Osteocyte (in vitro differentiated cells): Measurements from ENCODE around the gene MBP. TPM values are rescaled to one million over a fixed set of nuclear protein-coding genes. Genes with fewer than 3 reads are reported as not detected.
A peak's percentile ranks its signal among the peaks of the same experiment; 100 is the strongest.

Experiments
- DNase-seq: peaks from one replicate; pipeline ENCODE4 v3.0.0; 2021; ENCODE audit warnings: mixed read lengths; ENCODE audit not compliant: unreplicated experiment; ENCODE audit errors: extremely low spot score
- H3K27ac Mint-ChIP-seq: one replicate; pipeline ENCODE4 v1.8.0; 2021; ENCODE audit warnings: mild to moderate bottlenecking, mixed read lengths; ENCODE audit not compliant: unreplicated experiment
- H3K27me3 Mint-ChIP-seq: one replicate; pipeline ENCODE4 v1.8.0; 2021; ENCODE audit warnings: mixed read lengths; ENCODE audit not compliant: unreplicated experiment
- H3K36me3 Mint-ChIP-seq: one replicate; pipeline ENCODE4 v1.8.0; 2021; ENCODE audit warnings: mixed read lengths; ENCODE audit not compliant: unreplicated experiment
- H3K4me1 Mint-ChIP-seq: one replicate; pipeline ENCODE4 v1.8.0; 2021; ENCODE audit warnings: mixed read lengths; ENCODE audit not compliant: unreplicated experiment
- H3K4me3 Mint-ChIP-seq: one replicate; pipeline ENCODE4 v1.8.0; 2021; ENCODE audit warnings: mild to moderate bottlenecking, moderate library complexity, mixed read lengths; ENCODE audit not compliant: unreplicated experiment
- H3K9me3 Mint-ChIP-seq: one replicate; pipeline ENCODE4 v1.8.0; 2021; ENCODE audit warnings: mixed read lengths; ENCODE audit not compliant: unreplicated experiment
- CTCF ChIP-seq: fragments of 200-600 bp; sonication (generic); IDR thresholded peaks from 2 replicates; pipeline ENCODE4 v1.5.0; 2021; ENCODE audit warnings: antibody characterized with exemption, mild to moderate bottlenecking, moderate library complexity
- total RNA-seq: library from RNA; stranded (reverse); gene quantifications from 2 replicates; pipeline ENCODE4 v1.2.1, GENCODE V29; 2021

MBP gene
- total RNA-seq, 1 donor from 2014 or later = 18.6 TPM

GRCh38 chr18:76989647-76990190 lies 142.9 kb downstream of the MBP start:
- H3K9me3 Mint-ChIP-seq = no peaks in the 10 kb centered on the region
- H3K27me3 Mint-ChIP-seq = peaks cover 6% of the 10 kb centered on the region
- H3K4me3 Mint-ChIP-seq = no peak overlapping the region
- TF ChIP-seq CTCF = no peak
- no peak overlapping the region for H3K27ac Mint-ChIP-seq
- no peaks in the 10 kb centered on the region for H3K4me1 Mint-ChIP-seq
- peak; percentile 48 for DNase-seq
- H3K36me3 Mint-ChIP-seq = no peaks in the 10 kb centered on the region

GRCh38 chr18:76988827-76989646 lies 143.5 kb downstream of the MBP start:
- no peak for TF ChIP-seq CTCF
- Mint-ChIP-seq H3K27me3 (peaks cover 6% of the 10 kb centered on the region), H3K27ac (no peak overlapping the region), H3K4me1 (no peaks in the 10 kb centered on the region), H3K36me3 (no peaks in the 10 kb centered on the region), H3K9me3 (no peaks in the 10 kb centered on the region), H3K4me3 (no peak overlapping the region)
- no peak for DNase-seq

GRCh38 chr18:76988031-76988826 lies 144.4 kb downstream of the MBP start:
- Mint-ChIP-seq H3K36me3 (no peaks in the 10 kb centered on the region), H3K27me3 (peaks cover 4% of the 10 kb centered on the region), H3K4me1 (no peaks in the 10 kb centered on the region), H3K9me3 (no peaks in the 10 kb centered on the region), H3K4me3 (no peak overlapping the region), H3K27ac (no peak overlapping the region)
- no peak for TF ChIP-seq CTCF
- no peak for DNase-seq

GRCh38 chr18:76986406-76986805 lies 146.2 kb downstream of the MBP start:
- Mint-ChIP-seq H3K4me3 (no peak overlapping the region), H3K4me1 (no peaks in the 10 kb centered on the region), H3K36me3 (no peaks in the 10 kb centered on the region), H3K27me3 (peaks cover 4% of the 10 kb centered on the region), H3K9me3 (no peaks in the 10 kb centered on the region), H3K27ac (no peak overlapping the region)
- no peak for TF ChIP-seq CTCF
- DNase-seq = no peak

- no peak for DNase-seq
- TF ChIP-seq CTCF = no peak
- no peak overlapping the region for H3K27ac Mint-ChIP-seq
Observed at GRCh38 chr18:76985951-76986236, 146.7 kb downstream of the MBP start.

More at GRCh38 chr18:76985951-76986236, 146.7 kb downstream of the MBP start:
- H3K4me3 Mint-ChIP-seq = no peak overlapping the region
- H3K36me3 Mint-ChIP-seq = no peaks in the 10 kb centered on the region
- no peaks in the 10 kb centered on the region for H3K9me3 Mint-ChIP-seq
- peaks cover 4% of the 10 kb centered on the region for H3K27me3 Mint-ChIP-seq
- H3K4me1 Mint-ChIP-seq = peaks cover 2% of the 10 kb centered on the region
